DMS 273 treated with DMSO at 0.1 percent for 48 hours (cell line): ENCODE measurements around the gene HOXD12.

Experiments used
- DNase-seq: peaks from one replicate; lab custom pipeline; 2025; lab: John Stamatoyannopoulos, UW

The HOXD12 gene

GRCh38 chr2:176093145-176093897 is 6.3 kb upstream of the HOXD12 start:
- peak; percentile 28 for DNase-seq

- no peak for DNase-seq
Observed at GRCh38 chr2:176093898-176094249, 5.7 kb upstream of the HOXD12 start.

- DNase-seq = no peak
Observed at GRCh38 chr2:176094349-176094748, 5.2 kb upstream of the HOXD12 start.

- DNase-seq = no peak
Observed at GRCh38 chr2:176095421-176095820, 4.2 kb upstream of the HOXD12 start.

- no peak for DNase-seq
Observed at GRCh38 chr2:176096243-176096985, 3.2 kb upstream of the HOXD12 start.

GRCh38 chr2:176096986-176097819 is 2.4 kb upstream of the HOXD12 start:
- DNase-seq = peak; percentile 77

- DNase-seq = no peak
Observed at GRCh38 chr2:176097820-176098365, 1.7 kb upstream of the HOXD12 start.

- no peak for DNase-seq
Observed at GRCh38 chr2:176098366-176099158, 1.0 kb upstream of the HOXD12 start.

- DNase-seq = no peak
Observed at GRCh38 chr2:176099159-176099727, 352 bp upstream of the HOXD12 start.

- DNase-seq = no peak
Observed at GRCh38 chr2:176100547-176101140, 1.0 kb downstream of the HOXD12 start.

GRCh38 chr2:176101216-176101830 is 1.7 kb downstream of the HOXD12 start:
- DNase-seq = no peak

- DNase-seq = no peak
Observed at GRCh38 chr2:176101842-176102241, 2.2 kb downstream of the HOXD12 start.

GRCh38 chr2:176102309-176102866 is 2.8 kb downstream of the HOXD12 start:
- no peak for DNase-seq

- no peak for DNase-seq
Observed at GRCh38 chr2:176103194-176103593, 3.6 kb downstream of the HOXD12 start.

GRCh38 chr2:176103742-176104315 is 4.2 kb downstream of the HOXD12 start:
- no peak for DNase-seq

- no peak for DNase-seq
Observed at GRCh38 chr2:176104316-176105077, 4.9 kb downstream of the HOXD12 start.

GRCh38 chr2:176105078-176105729 is 5.6 kb downstream of the HOXD12 start:
- DNase-seq = no peak
